Coronary artery (tissue), 2 donors: ENCODE measurements around the gene ITM2C.

Experiments used
- DNase-seq: peaks from one replicate; pipeline ENCODE4 v3.0.0-alpha.2; 2017; ENCODE audit warnings: low spot score
- H3K27ac ChIP-seq, 2 donors: fragments of 200-600 bp; sonication (generic); one replicate each; pipeline ENCODE4 v1.5.1; 2016 to 2019
- H3K4me3 ChIP-seq: fragments of 200-600 bp; sonication (generic); 2 replicates; pipeline ENCODE4 v1.5.1; 2016; ENCODE audit warnings: mild to moderate bottlenecking, moderate library complexity
- CTCF ChIP-seq: fragments of 200-600 bp; sonication (generic); IDR thresholded peaks from one replicate; pipeline ENCODE4 v1.5.1; 2019; ENCODE audit warnings: antibody characterized with exemption

Gene ITM2C

GRCh38 chr2:230830428-230830827, 34.3 kb upstream of the ITM2C start:
- no peak for DNase-seq
- Histone ChIP-seq H3K27ac (no peak overlapping the region), H3K4me3 (no peak overlapping the region)
- TF ChIP-seq CTCF = no peak

- Histone ChIP-seq H3K4me3 (no peak overlapping the region), H3K27ac (no peak overlapping the region)
- TF ChIP-seq CTCF = no peak
- DNase-seq = no peak
These were observed 24.4 kb upstream of the ITM2C start for GRCh38 chr2:230840301-230840700.

DNA sequence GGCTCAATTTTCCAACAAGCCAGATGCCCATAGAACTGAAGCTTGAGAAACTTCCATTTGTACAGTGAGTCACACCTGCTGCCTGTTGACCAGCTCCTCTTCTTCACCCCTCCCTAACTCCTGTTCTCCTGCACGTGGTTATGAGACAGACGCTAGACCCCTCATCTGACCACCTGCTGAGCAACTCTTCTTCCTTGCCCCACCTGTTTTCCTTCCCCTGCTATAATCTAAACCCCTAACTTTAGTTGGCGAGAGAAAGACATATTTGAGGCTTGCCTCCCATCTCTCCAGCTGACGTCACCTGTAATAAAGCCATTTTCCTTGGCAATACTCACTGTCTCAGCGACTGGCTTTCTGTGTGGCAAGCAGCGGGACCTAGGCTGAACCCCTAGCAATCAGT, 22.3 kb upstream of the ITM2C start:
- DNase-seq = no peak
- H3K4me3 ChIP-seq = no peak overlapping the region
- no peak for TF ChIP-seq CTCF
- no peak overlapping the region for H3K27ac ChIP-seq

GRCh38 chr2:230843132-230843531, 21.6 kb upstream of the ITM2C start:
- DNase-seq = no peak
- Histone ChIP-seq H3K27ac (no peak overlapping the region), H3K4me3 (no peak overlapping the region)
- TF ChIP-seq CTCF = no peak

- Histone ChIP-seq H3K27ac (no peak overlapping the region), H3K4me3 (no peak overlapping the region)
- no peak for DNase-seq
- no peak for TF ChIP-seq CTCF
These were observed 18.4 kb upstream of the ITM2C start for GRCh38 chr2:230846360-230846759.

DNA sequence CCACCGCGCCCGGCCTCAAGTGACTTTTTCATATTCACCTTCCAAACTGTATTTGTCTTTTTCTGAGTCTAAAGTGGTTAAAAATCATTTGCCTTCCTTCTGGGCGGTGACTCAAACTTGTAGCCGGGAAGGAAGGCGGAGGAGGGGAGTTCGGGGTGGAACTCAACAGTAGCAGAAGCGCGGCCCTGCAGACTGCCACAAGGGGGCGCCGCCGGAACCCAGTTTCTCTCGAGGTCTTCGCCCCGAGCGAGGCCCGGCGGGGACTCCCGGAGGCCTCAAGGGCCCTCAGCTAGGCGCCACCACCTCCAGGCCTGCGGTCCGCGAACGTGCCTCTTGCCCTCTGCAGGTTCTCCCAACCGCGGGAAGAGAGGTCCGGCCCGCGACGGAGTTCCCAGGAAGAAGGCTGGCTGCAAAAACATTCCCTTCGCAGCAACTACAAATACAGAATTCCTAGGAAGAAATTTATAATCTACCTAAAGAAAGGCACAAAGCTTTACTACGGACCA, 16.8 kb upstream of the ITM2C start:
- peak overlapping the region; percentile 54 for H3K4me3 ChIP-seq
- TF ChIP-seq CTCF = peak; percentile 80
- DNase-seq = no peak

DNA sequence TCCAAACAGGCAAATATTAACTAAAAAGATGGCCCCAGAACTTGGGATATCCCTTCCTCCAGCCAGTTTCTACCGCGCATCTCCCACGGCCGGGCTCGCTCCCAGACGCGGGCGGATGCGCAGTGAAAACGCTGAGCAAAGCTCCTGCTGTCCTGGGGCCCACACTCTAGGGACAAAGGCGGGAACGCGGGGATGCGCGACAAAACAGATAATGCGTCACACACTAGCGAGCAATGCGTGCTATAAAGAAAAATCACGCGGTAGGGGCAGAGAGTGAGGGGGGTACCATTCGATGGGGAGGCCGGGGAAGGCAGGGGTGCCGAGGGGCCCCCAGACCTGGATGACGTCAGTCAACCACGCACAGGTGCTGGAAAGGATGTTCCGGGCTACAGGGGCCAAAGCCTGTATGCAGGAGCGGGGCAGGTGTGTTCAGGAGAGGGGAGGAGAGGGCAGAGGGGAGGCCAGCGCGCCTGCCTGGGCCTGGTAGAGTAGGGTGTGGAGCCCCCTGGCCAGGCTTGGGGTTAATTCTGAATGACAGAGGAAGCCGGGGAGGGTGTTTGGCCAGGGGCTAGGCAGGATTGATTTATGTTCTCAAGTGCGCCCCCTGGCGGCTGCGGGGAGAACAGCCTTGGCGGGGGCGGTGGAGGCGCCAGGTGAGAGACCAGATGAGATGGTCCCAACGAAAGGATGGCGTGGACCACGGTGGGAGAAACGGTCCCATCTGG, 14.9 kb upstream of the ITM2C start:
- no peak overlapping the region for H3K4me3 ChIP-seq
- peak; percentile 64 for TF ChIP-seq CTCF
- DNase-seq = no peak

More for the DNA sequence above, 16.8 kb upstream of the ITM2C start:
- H3K27ac ChIP-seq = no peak overlapping the region

More for the DNA sequence above, 14.9 kb upstream of the ITM2C start:
- no peak overlapping the region for H3K27ac ChIP-seq
